ENCODE data around the gene CBFA2T2.

Gene CBFA2T2

GRCh38 chr20:33650111-33650752, 160.3 kb downstream of the CBFA2T2 start:
- no peak overlapping the region for H3K4me3 ChIP-seq (ENCODE audit: low read depth, low read length)
- no peak for TF ChIP-seq CTCF (IDR thresholded peaks at IDR 0.05; ENCODE audit: low read depth, low read length)
- in situ Hi-C loops (cut with HindIII; ENCODE audit: low sequenced_read_pairs), result no loop called here
- DNase-seq (ENCODE audit: low read depth, low spot score), result no peak

GRCh38 chr20:33650753-33651561, 161.1 kb downstream of the CBFA2T2 start:
- no peak for TF ChIP-seq CTCF (IDR thresholded peaks at IDR 0.05; ENCODE audit: low read depth, low read length)
- in situ Hi-C loops (cut with HindIII; ENCODE audit: low sequenced_read_pairs), result no loop called here
- H3K4me3 ChIP-seq (ENCODE audit: low read depth, low read length), result no peak overlapping the region
- DNase-seq (ENCODE audit: low read depth, low spot score), result no peak

- TF ChIP-seq CTCF (IDR thresholded peaks at IDR 0.05; ENCODE audit: low read depth, low read length), result no peak
- H3K4me3 ChIP-seq (ENCODE audit: low read depth, low read length), result no peak overlapping the region
- in situ Hi-C loops (cut with HindIII; ENCODE audit: low sequenced_read_pairs), result no loop called here
- no peak for DNase-seq (ENCODE audit: low read depth, low spot score)
Measured at GRCh38 chr20:33651562-33652048, 161.7 kb downstream of the CBFA2T2 start.

- DNase-seq (ENCODE audit: low read depth, low spot score), result peak; percentile 61
- in situ Hi-C loops (cut with HindIII; ENCODE audit: low sequenced_read_pairs), result no loop called here
- peak; percentile 94 for TF ChIP-seq CTCF (IDR thresholded peaks at IDR 0.05; ENCODE audit: low read depth, low read length)
- H3K4me3 ChIP-seq (ENCODE audit: low read depth, low read length), result no peak overlapping the region
Measured at GRCh38 chr20:33653218-33653899, 163.5 kb downstream of the CBFA2T2 start.

GRCh38 chr20:33653900-33654596, 164.2 kb downstream of the CBFA2T2 start:
- in situ Hi-C loops (cut with HindIII; ENCODE audit: low sequenced_read_pairs), result no loop called here
- no peak for TF ChIP-seq CTCF (IDR thresholded peaks at IDR 0.05; ENCODE audit: low read depth, low read length)
- H3K4me3 ChIP-seq (ENCODE audit: low read depth, low read length), result no peak overlapping the region
- DNase-seq (ENCODE audit: low read depth, low spot score), result no peak

GRCh38 chr20:33654680-33655161, 164.8 kb downstream of the CBFA2T2 start:
- no peak overlapping the region for H3K4me3 ChIP-seq (ENCODE audit: low read depth, low read length)
- TF ChIP-seq CTCF (IDR thresholded peaks at IDR 0.05; ENCODE audit: low read depth, low read length), result no peak
- no peak for DNase-seq (ENCODE audit: low read depth, low spot score)
- in situ Hi-C loops (cut with HindIII; ENCODE audit: low sequenced_read_pairs), result no loop called here
